GM19452 (cell line): Measurements from ENCODE around the gene SEZ6L.

Source experiments
- ATAC-seq: cut with Tn5 transposase; IDR thresholded peaks from one replicate; pipeline ENCODE4 v1.9.1; 2021; ENCODE audit not compliant: unreplicated experiment

SEZ6L gene

DNA sequence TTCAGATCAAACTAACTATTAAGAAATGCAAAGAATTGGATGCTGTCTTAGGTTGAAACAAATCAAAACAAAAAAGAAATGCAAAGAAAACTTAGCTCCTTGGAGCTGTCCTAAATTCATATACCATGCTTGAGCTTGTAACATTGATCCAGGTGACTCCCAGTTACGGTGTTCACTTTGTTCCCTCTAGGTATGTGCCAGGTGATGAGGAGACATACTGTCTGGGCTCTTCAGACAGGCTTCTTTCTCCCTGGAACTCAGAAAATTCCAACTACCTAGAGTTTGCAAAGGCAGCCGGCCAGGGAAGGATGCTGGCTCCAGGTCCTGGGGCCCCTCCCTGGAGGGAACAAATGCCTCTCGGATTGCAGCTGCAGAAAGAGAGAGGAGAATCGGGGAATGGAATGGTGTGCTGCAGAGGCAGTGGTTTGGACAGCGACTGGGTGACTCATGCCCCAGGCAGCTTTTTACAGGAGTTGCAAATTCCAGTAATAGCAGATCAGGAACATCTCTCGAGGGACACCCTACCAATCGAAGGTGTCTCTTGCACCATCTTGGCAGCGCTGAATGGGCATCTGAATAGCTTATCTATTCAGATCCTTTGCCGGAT lies 247.5 kb downstream of the SEZ6L start:
- no peak for ATAC-seq

DNA sequence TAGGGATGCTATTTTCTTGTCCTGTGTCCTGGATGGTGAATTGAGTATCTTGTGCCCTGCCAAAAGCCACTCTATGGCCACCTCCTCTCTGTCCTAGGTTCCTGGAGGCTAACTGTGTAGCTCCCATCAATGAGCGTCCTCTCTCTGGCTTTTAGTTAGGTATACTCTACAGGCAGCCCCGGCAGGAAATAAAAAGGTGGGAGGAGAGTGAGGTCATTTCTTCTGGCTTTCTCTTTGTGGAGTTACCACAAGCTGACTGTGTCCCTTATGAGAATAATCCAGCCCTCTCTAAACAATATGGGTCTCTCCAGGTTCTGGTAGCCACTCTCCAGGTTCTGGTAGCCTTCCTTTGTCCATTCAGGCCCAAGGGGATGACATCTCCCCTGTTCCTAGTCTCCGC lies 248.1 kb downstream of the SEZ6L start:
- no peak for ATAC-seq

DNA sequence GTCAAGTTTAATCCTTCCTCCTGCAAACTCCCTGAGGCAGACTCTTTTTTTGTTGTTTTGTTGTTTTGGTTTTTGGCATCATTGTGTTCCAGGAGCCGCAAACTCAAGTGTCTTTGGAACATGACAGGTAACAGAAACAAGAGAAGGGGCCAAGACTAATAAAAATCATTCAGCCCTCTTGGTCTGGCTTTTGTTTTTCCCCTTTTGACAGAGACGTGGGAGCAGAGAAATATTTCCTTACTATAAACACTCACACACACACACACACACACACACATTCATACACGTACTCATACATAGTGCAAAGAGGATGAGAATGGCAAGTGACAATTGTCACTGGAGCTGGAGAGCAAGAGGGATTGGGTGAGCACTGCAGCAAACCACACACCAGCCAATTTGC lies 249.4 kb downstream of the SEZ6L start:
- ATAC-seq = no peak

DNA sequence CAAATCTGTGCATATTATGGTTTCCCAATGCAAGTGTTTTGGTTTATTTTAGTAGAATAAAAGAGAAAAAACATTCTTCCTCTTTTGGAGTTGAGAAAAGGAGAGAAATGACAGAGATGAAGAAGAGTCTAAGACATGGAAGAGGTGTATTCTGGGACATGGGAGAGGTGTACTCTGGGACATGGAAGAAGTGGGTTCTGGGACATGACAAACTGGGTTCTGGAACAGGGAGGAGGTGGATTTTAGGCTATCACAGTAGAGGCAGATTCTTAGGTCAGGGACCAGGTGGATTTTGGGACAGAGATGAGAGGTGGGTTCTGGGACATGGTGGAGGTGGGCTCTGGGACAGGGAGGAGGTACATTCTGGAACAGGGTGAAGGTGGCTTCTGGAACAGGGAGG lies 257.7 kb downstream of the SEZ6L start:
- no peak for ATAC-seq

GRCh38 chr22:26428515-26429457 lies 259.5 kb downstream of the SEZ6L start, which contains the start of gene ASPHD2:
Gene ASPHD2, plus strand, starts transcription at chr22:26429260. Its CDS starts 4,356 bp downstream, at chr22:26433616.
- ATAC-seq = peak; percentile 65

DNA sequence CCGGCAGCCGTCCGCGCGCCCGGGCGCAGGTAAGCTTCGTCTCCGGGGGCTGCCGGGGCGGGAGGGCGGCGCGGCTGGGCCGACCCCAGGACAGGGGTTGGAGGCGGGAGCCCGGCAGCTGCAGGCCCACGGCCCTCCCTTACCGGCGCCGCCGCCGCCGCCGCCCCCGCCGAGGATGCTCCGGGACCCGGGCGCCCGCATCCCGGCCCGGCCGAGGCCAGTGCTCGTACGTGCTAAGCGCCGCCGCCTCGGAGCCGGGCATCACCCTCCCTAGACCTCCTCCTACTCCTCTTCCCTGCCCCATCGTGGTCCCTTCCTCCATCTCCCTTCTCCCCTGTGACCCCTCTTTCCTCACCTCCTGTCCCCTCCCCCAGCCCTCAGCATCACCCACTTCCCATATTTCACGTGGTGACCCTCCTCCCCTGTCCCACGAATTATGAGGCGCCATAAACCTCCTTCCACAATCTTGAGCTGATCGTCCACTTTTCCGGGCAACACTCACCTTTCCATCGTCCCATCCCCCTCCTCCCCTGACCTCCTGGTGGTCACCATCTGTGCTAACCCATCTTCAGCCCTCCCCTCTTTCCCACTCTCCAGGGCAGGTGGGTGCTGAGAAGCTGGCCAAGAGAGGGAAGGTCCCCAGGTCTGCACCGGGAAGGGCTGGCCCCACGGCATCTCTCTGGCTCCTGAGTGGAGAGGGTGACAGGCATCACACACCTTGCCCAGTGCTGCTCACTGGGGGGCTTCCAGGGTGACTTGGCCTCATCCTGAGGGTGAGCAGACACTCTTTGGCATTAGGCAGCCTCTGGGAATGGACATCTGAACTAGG lies 260.4 kb downstream of the SEZ6L start:
- ATAC-seq = peak; percentile 15

GRCh38 chr22:26430600-26430999 lies 261.3 kb downstream of the SEZ6L start:
- no peak for ATAC-seq

GRCh38 chr22:26431261-26431995 lies 262.2 kb downstream of the SEZ6L start:
- ATAC-seq = no peak

DNA sequence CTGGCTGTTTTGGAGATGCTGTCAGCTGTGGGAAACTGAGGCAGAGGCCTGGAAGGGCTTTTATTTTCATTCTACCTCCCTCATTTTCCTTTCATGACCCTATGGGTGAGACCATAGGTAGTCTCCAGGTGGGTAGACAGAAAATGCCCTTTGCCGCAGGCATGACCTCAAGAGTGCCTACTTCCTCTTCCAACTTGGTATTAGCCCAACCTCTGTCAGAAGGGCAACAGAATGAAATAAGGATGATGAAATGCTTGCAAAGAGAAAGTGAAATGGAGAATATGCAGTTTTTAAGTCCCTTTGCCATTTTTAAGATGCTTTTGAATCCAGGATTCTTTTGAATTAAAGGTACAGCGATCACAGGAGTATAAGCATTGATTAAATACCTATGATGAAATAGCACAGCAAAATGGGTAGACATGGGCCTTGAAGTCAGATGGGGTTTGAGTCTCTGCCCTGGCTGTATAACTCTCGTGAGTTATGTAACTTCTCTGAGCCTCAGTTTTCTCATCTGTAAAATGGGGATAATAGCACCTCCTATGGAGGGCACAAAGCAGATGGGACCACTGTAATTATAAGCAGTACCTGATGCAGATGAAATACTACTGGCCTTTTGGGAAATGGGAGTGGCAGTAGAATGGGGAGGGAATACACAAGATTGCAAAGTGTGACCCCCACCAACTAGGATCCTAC lies 263.5 kb downstream of the SEZ6L start:
- no peak for ATAC-seq
